Mesendoderm (in vitro differentiated cells): ENCODE data around the gene TCEAL5.

ENCODE experiments used
- DNase-seq: peaks from one replicate; pipeline ENCODE4 v3.0.0; 2013
- H2AK5ac ChIP-seq: 2 replicates; pipeline ENCODE4 v1.6.1; 2013; ENCODE audit warnings: low read length, inconsistent platforms
- H2BK120ac ChIP-seq: 2 replicates; pipeline ENCODE4 v1.6.1; 2013; ENCODE audit warnings: low read depth, mild to moderate bottlenecking, low read length, moderate library complexity, mixed read lengths
- H2BK15ac ChIP-seq: replicated peaks from 2 replicates; pipeline ENCODE4 v1.6.1; 2013; ENCODE audit warnings: low read depth, mild to moderate bottlenecking, moderate library complexity
- H2BK5ac ChIP-seq: 2 replicates; pipeline ENCODE4 v1.6.1; 2013; ENCODE audit warnings: low read length, inconsistent platforms
- H3K18ac ChIP-seq: 2 replicates; pipeline ENCODE4 v1.6.1; 2013; ENCODE audit warnings: mild to moderate bottlenecking, low read length, mixed read lengths
- H3K23ac ChIP-seq: one replicate; pipeline ENCODE4 v1.6.1; 2013; ENCODE audit warnings: low read length
- H3K27ac ChIP-seq: 2 replicates; pipeline ENCODE4 v1.5.1; 2013; ENCODE audit warnings: low read depth, mild to moderate bottlenecking, inconsistent platforms, low read length, moderate library complexity
- H3K27me3 ChIP-seq: 2 replicates; pipeline ENCODE4 v1.6.1; 2013; ENCODE audit warnings: low read length, control low read depth, mild to moderate bottlenecking, inconsistent platforms; ENCODE audit not compliant: insufficient read depth, poor library complexity
- H3K36me3 ChIP-seq: 2 replicates; pipeline ENCODE4 v1.6.1; 2013; ENCODE audit warnings: low read length, inconsistent platforms; ENCODE audit not compliant: control insufficient read depth, insufficient read depth
- H3K4ac ChIP-seq: one replicate; pipeline ENCODE4 v1.6.1; 2013; ENCODE audit warnings: low read depth, mild to moderate bottlenecking, low read length, moderate library complexity
- H3K4me1 ChIP-seq: 2 replicates; pipeline ENCODE4 v1.6.1; 2013; ENCODE audit warnings: low read depth, low read length, inconsistent platforms; ENCODE audit not compliant: control insufficient read depth
- H3K4me2 ChIP-seq: 2 replicates; pipeline ENCODE4 v1.6.1; 2013; ENCODE audit warnings: low read length
- H3K4me3 ChIP-seq: 2 replicates; pipeline ENCODE4 v1.5.1; 2013; ENCODE audit warnings: mild to moderate bottlenecking, low read length
- H3K56ac ChIP-seq: one replicate; pipeline ENCODE4 v1.6.1; 2013; ENCODE audit warnings: low read length
- H3K79me1 ChIP-seq: 2 replicates; pipeline ENCODE4 v1.6.1; 2013; ENCODE audit warnings: low read length, inconsistent platforms
- H3K79me2 ChIP-seq: 2 replicates; pipeline ENCODE4 v1.6.1; 2013; ENCODE audit warnings: mild to moderate bottlenecking, low read length; ENCODE audit not compliant: control insufficient read depth, insufficient read depth
- H3K9ac ChIP-seq: 2 replicates; pipeline ENCODE4 v1.6.1; 2013; ENCODE audit warnings: low read length, inconsistent platforms
- H4K5ac ChIP-seq: one replicate; pipeline ENCODE4 v1.6.1; 2013; ENCODE audit warnings: low read length
- H4K8ac ChIP-seq: one replicate; pipeline ENCODE4 v1.6.1; 2013; ENCODE audit warnings: low read depth, mild to moderate bottlenecking, control low read depth, low read length, moderate library complexity
- WGBS: extraction: QIAGEN DNeasy Blood & Tissue Kit; methylation state at CpG from one replicate; pipeline ENCODE4 v1.1.7; 2013; ENCODE audit warnings: low lambda C conversion rate, missing lambda C conversion rate; ENCODE audit not compliant: insufficient coverage; ENCODE audit errors: extremely low coverage; 5-methylcytosine and 5-hydroxymethylcytosine counted together

The TCEAL5 gene

DNA sequence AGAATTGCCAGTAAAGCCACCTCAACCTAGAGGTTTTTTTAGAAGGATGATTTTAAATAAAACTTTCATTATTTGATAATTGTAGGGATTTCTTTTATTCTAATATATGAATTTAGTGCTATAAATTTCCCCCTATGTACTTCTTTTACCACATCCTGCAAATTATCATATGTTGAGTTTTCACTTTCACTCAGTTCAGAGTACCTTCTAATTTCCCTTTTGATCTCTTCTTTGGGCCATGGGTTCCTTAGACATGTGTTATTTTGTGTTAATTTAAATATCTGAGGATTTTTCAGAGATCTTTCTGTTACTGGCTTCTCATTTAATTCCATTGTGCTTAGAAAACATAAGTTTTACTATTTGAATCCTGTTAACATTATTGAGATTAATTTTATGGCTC, 28.2 kb upstream of the TCEAL5 start:
- Histone ChIP-seq H3K18ac (no peak overlapping the region), H3K4ac (no peak overlapping the region), H2BK120ac (no peak overlapping the region), H2BK15ac (no peak overlapping the region), H3K9ac (no peak overlapping the region), H3K79me2 (no peaks in the 10 kb centered on the region), H3K36me3 (no peaks in the 10 kb centered on the region), H3K79me1 (no peaks in the 10 kb centered on the region), H3K23ac (no peak overlapping the region), H3K4me3 (no peak overlapping the region), H2AK5ac (no peak overlapping the region), H4K5ac (no peak overlapping the region), H3K27me3 (no peaks in the 10 kb centered on the region), H3K4me2 (no peak overlapping the region), H2BK5ac (no peak overlapping the region), H3K56ac (no peak overlapping the region), H3K4me1 (no peaks in the 10 kb centered on the region), H3K27ac (no peak overlapping the region), H4K8ac (no peak overlapping the region)
- no peak for DNase-seq

DNA sequence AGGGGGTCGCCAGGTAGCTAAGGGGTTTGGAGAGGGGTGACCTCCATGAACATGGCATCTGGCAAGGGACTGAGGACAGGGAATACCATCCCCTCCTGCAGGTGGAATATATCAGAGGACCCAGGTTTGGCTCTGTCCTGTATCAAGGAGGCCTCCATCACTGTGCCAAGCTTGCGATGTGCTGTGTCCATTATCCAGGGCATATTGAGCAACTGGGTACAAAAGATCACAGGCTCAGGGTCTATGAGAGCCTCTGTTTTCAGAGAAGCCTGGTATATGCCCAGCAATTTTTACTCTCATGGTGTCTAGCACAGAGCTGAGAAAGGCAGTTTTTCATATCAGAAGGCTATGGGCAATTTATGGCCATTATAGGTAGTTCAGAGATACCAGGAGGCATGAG, 16.6 kb upstream of the TCEAL5 start:
- WGBS, result no CpG with 5 or more reads among the region's 2 CpGs
- Histone ChIP-seq H3K36me3 (no peaks in the 10 kb centered on the region), H3K56ac (no peak overlapping the region), H3K4me3 (no peak overlapping the region), H2BK15ac (no peak overlapping the region), H4K5ac (no peak overlapping the region), H3K18ac (no peak overlapping the region), H3K27ac (no peak overlapping the region), H2AK5ac (no peak overlapping the region), H2BK120ac (no peak overlapping the region), H3K23ac (no peak overlapping the region), H3K4ac (no peak overlapping the region), H3K4me1 (no peaks in the 10 kb centered on the region), H3K27me3 (no peaks in the 10 kb centered on the region), H2BK5ac (no peak overlapping the region), H3K9ac (no peak overlapping the region), H3K79me2 (no peaks in the 10 kb centered on the region), H3K4me2 (no peak overlapping the region), H4K8ac (no peak overlapping the region), H3K79me1 (no peaks in the 10 kb centered on the region)
- no peak for DNase-seq

DNA sequence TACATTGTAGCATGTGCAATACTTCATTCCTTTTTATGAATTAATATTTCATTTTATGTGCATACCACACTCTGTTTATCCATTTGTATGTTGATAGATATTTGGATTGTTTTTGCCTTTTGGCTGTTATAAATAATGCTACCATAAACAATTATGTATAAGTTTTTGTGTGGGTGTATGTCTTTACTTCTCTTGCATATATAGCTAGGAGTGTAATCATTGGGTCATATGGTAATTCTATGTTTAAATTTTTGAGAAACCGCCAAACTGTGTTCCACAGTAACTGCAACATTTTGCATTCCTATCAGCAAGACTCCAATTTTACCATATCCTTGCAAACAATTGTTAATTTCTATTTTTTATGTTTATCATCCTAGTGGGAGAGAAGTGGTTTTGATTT, 3.1 kb upstream of the TCEAL5 start:
- Histone ChIP-seq H2AK5ac (no peak overlapping the region), H3K4me1 (no peaks in the 10 kb centered on the region), H3K18ac (no peak overlapping the region), H3K56ac (no peak overlapping the region), H3K79me1 (no peaks in the 10 kb centered on the region), H3K4me3 (no peak overlapping the region), H3K4ac (no peak overlapping the region), H4K8ac (no peak overlapping the region), H3K4me2 (no peak overlapping the region), H4K5ac (no peak overlapping the region), H2BK120ac (no peak overlapping the region), H3K27ac (no peak overlapping the region), H2BK15ac (no peak overlapping the region), H3K23ac (no peak overlapping the region), H3K79me2 (no peaks in the 10 kb centered on the region), H3K27me3 (no peaks in the 10 kb centered on the region), H3K9ac (no peak overlapping the region), H3K36me3 (no peaks in the 10 kb centered on the region), H2BK5ac (no peak overlapping the region)
- no CpG with 5 or more reads among the region's 1 CpG for WGBS
- no peak for DNase-seq

GRCh38 chrX:103275947-103276567, 493 bp downstream of the TCEAL5 start:
- no peak overlapping the region for H4K8ac ChIP-seq
- H3K4me1 ChIP-seq, result no peaks in the 10 kb centered on the region
- no CpG with 5 or more reads among the region's 23 CpGs for WGBS
- no peak overlapping the region for H3K27ac ChIP-seq
- H3K56ac ChIP-seq, result no peak overlapping the region
- no peak overlapping the region for H3K4me3 ChIP-seq
- no peak overlapping the region for H3K23ac ChIP-seq
- no peak overlapping the region for H2AK5ac ChIP-seq
- no peak overlapping the region for H2BK15ac ChIP-seq
- no peak overlapping the region for H2BK5ac ChIP-seq
- no peak overlapping the region for H3K18ac ChIP-seq
- no peak overlapping the region for H4K5ac ChIP-seq
- H3K79me1 ChIP-seq, result no peaks in the 10 kb centered on the region
- H3K27me3 ChIP-seq, result no peaks in the 10 kb centered on the region
- no peak overlapping the region for H3K9ac ChIP-seq
- no peak for DNase-seq
- no peak overlapping the region for H3K4ac ChIP-seq
- no peak overlapping the region for H2BK120ac ChIP-seq
- H3K79me2 ChIP-seq, result no peaks in the 10 kb centered on the region
- H3K36me3 ChIP-seq, result no peaks in the 10 kb centered on the region
- H3K4me2 ChIP-seq, result peak overlapping the region; percentile 18

GRCh38 chrX:103274284-103274683, 2.3 kb downstream of the TCEAL5 start:
- Histone ChIP-seq H3K79me2 (no peaks in the 10 kb centered on the region), H3K27ac (no peak overlapping the region), H3K79me1 (no peaks in the 10 kb centered on the region), H2BK5ac (no peak overlapping the region), H2BK120ac (no peak overlapping the region), H3K4me2 (no peak overlapping the region), H3K27me3 (no peaks in the 10 kb centered on the region), H3K4me1 (no peaks in the 10 kb centered on the region), H2AK5ac (no peak overlapping the region), H3K4me3 (no peak overlapping the region), H3K56ac (no peak overlapping the region), H4K8ac (no peak overlapping the region), H4K5ac (no peak overlapping the region), H3K18ac (no peak overlapping the region), H3K4ac (no peak overlapping the region), H2BK15ac (no peak overlapping the region), H3K36me3 (no peaks in the 10 kb centered on the region), H3K9ac (no peak overlapping the region), H3K23ac (no peak overlapping the region)
- no peak for DNase-seq
- no CpG with 5 or more reads among the region's 4 CpGs for WGBS

GRCh38 chrX:103258275-103258674, 18.3 kb downstream of the TCEAL5 start:
- Histone ChIP-seq H4K5ac (no peak overlapping the region), H3K79me2 (no peaks in the 10 kb centered on the region), H4K8ac (no peak overlapping the region), H2BK15ac (no peak overlapping the region), H3K4me2 (no peak overlapping the region), H3K23ac (no peak overlapping the region), H3K27me3 (no peaks in the 10 kb centered on the region), H3K36me3 (no peaks in the 10 kb centered on the region), H3K4me3 (no peak overlapping the region), H2BK5ac (no peak overlapping the region), H3K9ac (no peak overlapping the region), H3K79me1 (no peaks in the 10 kb centered on the region), H3K56ac (no peak overlapping the region), H2AK5ac (no peak overlapping the region), H3K27ac (no peak overlapping the region), H3K18ac (no peak overlapping the region), H2BK120ac (no peak overlapping the region), H3K4me1 (no peaks in the 10 kb centered on the region), H3K4ac (no peak overlapping the region)
- DNase-seq, result no peak
